ENCODE measurements around the gene OPHN1. TPM values are rescaled to one million over a fixed set of nuclear protein-coding genes. Genes with fewer than 3 reads are reported as not detected.

Gene OPHN1
- total and polyA plus RNA-seq, 2 donors (not counting 1 experiment from before 2014, with no cell fraction given): 2.9 to 8.3 TPM

- DNase-seq (ENCODE audit: low read depth in 2 of 2): no peak
- Histone ChIP-seq H3K4me1 (ENCODE audit: control insufficient read depth, extremely low read depth, insufficient read depth, low read length) (no peaks in the 10 kb centered on the region), H3K36me3 (ENCODE audit: control insufficient read depth, insufficient read depth, low read length) (no peaks in the 10 kb centered on the region), H3K4me3 (replicated peaks in 1 of 4; ENCODE audit: control extremely low read depth in 1 of 4, insufficient read depth in 1 of 4, low read depth in 3 of 4, low read length in 4 of 4) (no peak overlapping the region), H4K20me1 (ENCODE audit: control insufficient read depth, extremely low read depth, insufficient read depth, low read length) (no peaks in the 10 kb centered on the region), H3K4me2 (ENCODE audit: extremely low read depth, insufficient read depth, low read length) (no peak overlapping the region), H3K27me3 (ENCODE audit: control insufficient read depth, insufficient read depth, low read length) (no peaks in the 10 kb centered on the region), H3K27ac (ENCODE audit: insufficient read depth, low read length) (no peak overlapping the region), H3K79me2 (ENCODE audit: control insufficient read depth, insufficient read depth, low read length) (no peaks in the 10 kb centered on the region), H3K9ac (ENCODE audit: insufficient read depth, low read length) (no peak overlapping the region), H2AFZ (ENCODE audit: low read length) (no peak overlapping the region), H3K9me3 (ENCODE audit: control insufficient read depth, insufficient read depth, low read depth, low read length) (no peaks in the 10 kb centered on the region)
- TF ChIP-seq EZH2 (IDR thresholded peaks at IDR 0.05; ENCODE audit: low read length, missing control alignments) (no peak), CTCF (conservative IDR thresholded peaks at IDR 0.05 in 1 of 2, IDR thresholded peaks at IDR 0.05 in 1 of 2; ENCODE audit: low read depth in 1 of 2, low read length in 2 of 2) (no peak)
These were observed 146.3 kb downstream of the OPHN1 start for GRCh38 chrX:68286980-68287379.

- Histone ChIP-seq H3K9ac (ENCODE audit: insufficient read depth, low read length) (no peak overlapping the region), H2AFZ (ENCODE audit: low read length) (no peak overlapping the region)
These were observed 147.2 kb downstream of the OPHN1 start for GRCh38 chrX:68286076-68286475.

GRCh38 chrX:68284281-68284904, 148.9 kb downstream of the OPHN1 start:
- H3K9me3 ChIP-seq (ENCODE audit: control insufficient read depth, insufficient read depth, low read depth, low read length): no peaks in the 10 kb centered on the region
- H3K9ac ChIP-seq (ENCODE audit: insufficient read depth, low read length): no peak overlapping the region
- no peak overlapping the region for H3K27ac ChIP-seq (ENCODE audit: insufficient read depth, low read length)
- H2AFZ ChIP-seq (ENCODE audit: low read length): no peak overlapping the region
- TF ChIP-seq EZH2 (IDR thresholded peaks at IDR 0.05; ENCODE audit: low read length, missing control alignments) (no peak), CTCF (conservative IDR thresholded peaks at IDR 0.05 in 1 of 2, IDR thresholded peaks at IDR 0.05 in 1 of 2; ENCODE audit: low read depth in 1 of 2, low read length in 2 of 2) (no peak)
- no peaks in the 10 kb centered on the region for H3K4me1 ChIP-seq (ENCODE audit: control insufficient read depth, extremely low read depth, insufficient read depth, low read length)
- H3K36me3 ChIP-seq (ENCODE audit: control insufficient read depth, insufficient read depth, low read length): no peaks in the 10 kb centered on the region
- no peaks in the 10 kb centered on the region for H3K79me2 ChIP-seq (ENCODE audit: control insufficient read depth, insufficient read depth, low read length)
- no peak overlapping the region for H3K4me2 ChIP-seq (ENCODE audit: extremely low read depth, insufficient read depth, low read length)
- DNase-seq (ENCODE audit: low read depth in 2 of 2): no peak
- no peaks in the 10 kb centered on the region for H3K27me3 ChIP-seq (ENCODE audit: control insufficient read depth, insufficient read depth, low read length)
- no peak overlapping the region for H3K4me3 ChIP-seq (replicated peaks in 1 of 4; ENCODE audit: control extremely low read depth in 1 of 4, insufficient read depth in 1 of 4, low read depth in 3 of 4, low read length in 4 of 4)
- H4K20me1 ChIP-seq (ENCODE audit: control insufficient read depth, extremely low read depth, insufficient read depth, low read length): no peaks in the 10 kb centered on the region

More at GRCh38 chrX:68286076-68286475, 147.2 kb downstream of the OPHN1 start:
- TF ChIP-seq CTCF (conservative IDR thresholded peaks at IDR 0.05 in 1 of 2, IDR thresholded peaks at IDR 0.05 in 1 of 2; ENCODE audit: low read depth in 1 of 2, low read length in 2 of 2): no peak
- no peak for TF ChIP-seq EZH2 (IDR thresholded peaks at IDR 0.05; ENCODE audit: low read length, missing control alignments)
- Histone ChIP-seq H4K20me1 (ENCODE audit: control insufficient read depth, extremely low read depth, insufficient read depth, low read length) (no peaks in the 10 kb centered on the region), H3K27me3 (ENCODE audit: control insufficient read depth, insufficient read depth, low read length) (no peaks in the 10 kb centered on the region), H3K4me2 (ENCODE audit: extremely low read depth, insufficient read depth, low read length) (no peak overlapping the region), H3K79me2 (ENCODE audit: control insufficient read depth, insufficient read depth, low read length) (no peaks in the 10 kb centered on the region), H3K4me3 (replicated peaks in 1 of 4; ENCODE audit: control extremely low read depth in 1 of 4, insufficient read depth in 1 of 4, low read depth in 3 of 4, low read length in 4 of 4) (no peak overlapping the region), H3K27ac (ENCODE audit: insufficient read depth, low read length) (no peak overlapping the region), H3K9me3 (ENCODE audit: control insufficient read depth, insufficient read depth, low read depth, low read length) (no peaks in the 10 kb centered on the region), H3K36me3 (ENCODE audit: control insufficient read depth, insufficient read depth, low read length) (no peaks in the 10 kb centered on the region), H3K4me1 (ENCODE audit: control insufficient read depth, extremely low read depth, insufficient read depth, low read length) (no peaks in the 10 kb centered on the region)
- no peak for DNase-seq (ENCODE audit: low read depth in 2 of 2)

Data from fibroblast of lung (primary cell).